ENCODE data around the gene SIGLEC11.

SIGLEC11 gene

GRCh38 chr19:49931293-49932040, 29.5 kb downstream of the SIGLEC11 start:
- Histone ChIP-seq H3K27me3 (replicated peaks; ENCODE audit: control insufficient read depth, insufficient read depth, low read length) (no peaks in the 10 kb centered on the region), H3K4me3 (replicated peaks; ENCODE audit: low read depth, low read length) (no peak overlapping the region), H3K36me3 (ENCODE audit: control insufficient read depth, insufficient read depth, low read length) (peaks cover 14% of the 10 kb centered on the region)
- DNase-seq (ENCODE audit: extremely low read depth, insufficient read length), result no peak
- TF ChIP-seq CTCF (IDR thresholded peaks at IDR 0.05; ENCODE audit: insufficient read depth, low read length, poor library complexity, severe bottlenecking), result no peak

- no peak for TF ChIP-seq CTCF (IDR thresholded peaks at IDR 0.05; ENCODE audit: insufficient read depth, low read length, poor library complexity, severe bottlenecking)
- Histone ChIP-seq H3K27me3 (replicated peaks; ENCODE audit: control insufficient read depth, insufficient read depth, low read length) (no peaks in the 10 kb centered on the region), H3K4me3 (replicated peaks; ENCODE audit: low read depth, low read length) (peak overlapping the region; percentile 87), H3K36me3 (ENCODE audit: control insufficient read depth, insufficient read depth, low read length) (peaks cover 15% of the 10 kb centered on the region)
- no peak for DNase-seq (ENCODE audit: extremely low read depth, insufficient read length)
Measured at GRCh38 chr19:49930483-49931011, 30.4 kb downstream of the SIGLEC11 start.

- H3K36me3 ChIP-seq (ENCODE audit: control insufficient read depth, insufficient read depth, low read length), result peaks cover 17% of the 10 kb centered on the region
- DNase-seq (ENCODE audit: extremely low read depth, insufficient read length), result peak; percentile 93
- H3K4me3 ChIP-seq (replicated peaks; ENCODE audit: low read depth, low read length), result peak overlapping the region; percentile 87
- no peaks in the 10 kb centered on the region for H3K27me3 ChIP-seq (replicated peaks; ENCODE audit: control insufficient read depth, insufficient read depth, low read length)
- no peak for TF ChIP-seq CTCF (IDR thresholded peaks at IDR 0.05; ENCODE audit: insufficient read depth, low read length, poor library complexity, severe bottlenecking)
Measured at GRCh38 chr19:49929611-49930482, 31.1 kb downstream of the SIGLEC11 start.

GRCh38 chr19:49929121-49929610, 31.8 kb downstream of the SIGLEC11 start, which contains the start of the genes ATF5 and NUP62:
TSS of gene ATF5 (plus strand) at chr19:49929205. CDS start at chr19:49930851, 1,646 bp downstream.
TSS of gene NUP62 (minus strand) at chr19:49929504. CDS start at chr19:49909807, 19,697 bp downstream.
- peaks cover 21% of the 10 kb centered on the region for H3K36me3 ChIP-seq (ENCODE audit: control insufficient read depth, insufficient read depth, low read length)
- peak; percentile 93 for DNase-seq (ENCODE audit: extremely low read depth, insufficient read length)
- H3K4me3 ChIP-seq (replicated peaks; ENCODE audit: low read depth, low read length), result peak within 1 kb of the TSS; percentile 87

More at GRCh38 chr19:49929121-49929610, 31.8 kb downstream of the SIGLEC11 start, which contains the start of the genes ATF5 and NUP62:
- no peak for TF ChIP-seq CTCF (IDR thresholded peaks at IDR 0.05; ENCODE audit: insufficient read depth, low read length, poor library complexity, severe bottlenecking)
- no peaks in the 10 kb centered on the region for H3K27me3 ChIP-seq (replicated peaks; ENCODE audit: control insufficient read depth, insufficient read depth, low read length)
